Activated CD8-positive, alpha-beta memory T cell treated with anti-CD3 and anti-CD28 coated beads, Interleukin-2, amount 10 ng/mL, durations not matched to agents 7 days and 5 days (primary cell): ENCODE results near the gene SMIM1. TPM values are rescaled to one million over a fixed set of nuclear protein-coding genes. Genes with fewer than 3 reads are reported as not detected.

Experiments used
- ATAC-seq: fragments of 150-1000 bp; cut with Tn5 transposase; one replicate; pipeline ENCODE4 v1.10.0; 2021; ENCODE audit warnings: moderate library complexity
- CTCF ChIA-PET: fragments of 350-600 bp; sonication (Branson Sonifier 250); formaldehyde crosslinking; loops from one replicate; lab custom pipeline; 2021; ENCODE audit warnings: antibody characterized with exemption; lab: Charles Lee
- DNase-seq: peaks from one replicate; pipeline ENCODE4 v3.0.0-alpha.2; 2020
- H3K27ac Mint-ChIP-seq: one replicate; pipeline ENCODE4 v1.8.0; 2021; ENCODE audit warnings: mild to moderate bottlenecking, mixed read lengths
- H3K27me3 Mint-ChIP-seq: one replicate; pipeline ENCODE4 v1.8.0; 2021; ENCODE audit warnings: mixed read lengths
- H3K36me3 Mint-ChIP-seq: one replicate; pipeline ENCODE4 v1.8.0; 2021; ENCODE audit warnings: mild to moderate bottlenecking, mixed read lengths
- H3K4me1 Mint-ChIP-seq: one replicate; pipeline ENCODE4 v1.8.0; 2021; ENCODE audit warnings: mixed read lengths
- H3K4me3 Mint-ChIP-seq: one replicate; pipeline ENCODE4 v1.8.0; 2021; ENCODE audit warnings: mild to moderate bottlenecking, moderate library complexity, mixed read lengths
- H3K9me3 Mint-ChIP-seq: one replicate; pipeline ENCODE4 v1.8.0; 2022; ENCODE audit warnings: low read depth, mixed read lengths
- total RNA-seq, 2 experiments: library from RNA; stranded (reverse); gene quantifications; one replicate each; pipeline ENCODE4 v1.2.3, GENCODE V29; 2021

The SMIM1 gene
- total RNA-seq, 2 experiments from 2014 or later, result not detected

GRCh38 chr1:3771108-3772026 lies 1.2 kb upstream of the SMIM1 start:
- ATAC-seq, result no peak
- H3K27ac Mint-ChIP-seq, result no peak overlapping the region
- H3K4me3 Mint-ChIP-seq, result peak overlapping the region; percentile 45
- CTCF ChIA-PET, result no interaction called here
- no peaks in the 10 kb centered on the region for H3K9me3 Mint-ChIP-seq
- peaks cover 2% of the 10 kb centered on the region for H3K4me1 Mint-ChIP-seq
- DNase-seq, result no peak
- H3K27me3 Mint-ChIP-seq, result no peaks in the 10 kb centered on the region
- H3K36me3 Mint-ChIP-seq, result no peaks in the 10 kb centered on the region

- Mint-ChIP-seq H3K27me3 (no peaks in the 10 kb centered on the region), H3K9me3 (no peaks in the 10 kb centered on the region), H3K4me1 (peaks cover 2% of the 10 kb centered on the region), H3K4me3 (peak overlapping the region; percentile 45), H3K27ac (no peak overlapping the region), H3K36me3 (no peaks in the 10 kb centered on the region)
- CTCF ChIA-PET, result no interaction called here
- peak; percentile 93 for DNase-seq
- peak; percentile 84 for ATAC-seq
These were observed 378 bp upstream of the SMIM1 start for GRCh38 chr1:3772027-3772714.

- CTCF ChIA-PET, result interaction anchor here (1.0 to 3.9 kb wide), 2 partner anchors 22 to 29 kb away, joined by 3 to 25 read pairs; partner anchors contain the start of gene LRRC47
- Mint-ChIP-seq H3K27ac (no peak overlapping the region), H3K4me3 (no peak overlapping the region), H3K36me3 (no peaks in the 10 kb centered on the region), H3K27me3 (no peaks in the 10 kb centered on the region), H3K9me3 (no peaks in the 10 kb centered on the region), H3K4me1 (peaks cover 2% of the 10 kb centered on the region)
- DNase-seq (no peak), ATAC-seq (no peak)
These were observed 1.2 kb downstream of the SMIM1 start for GRCh38 chr1:3773572-3774275.

- no peaks in the 10 kb centered on the region for H3K36me3 Mint-ChIP-seq
- H3K27me3 Mint-ChIP-seq, result no peaks in the 10 kb centered on the region
- H3K27ac Mint-ChIP-seq, result no peak overlapping the region
- no peaks in the 10 kb centered on the region for H3K9me3 Mint-ChIP-seq
- CTCF ChIA-PET, result interaction anchor here (1.0 to 3.9 kb wide), 2 partner anchors 22 to 28 kb away, joined by 3 to 25 read pairs; partner anchors contain the start of gene LRRC47
- peaks cover 2% of the 10 kb centered on the region for H3K4me1 Mint-ChIP-seq
- DNase-seq, result no peak
- H3K4me3 Mint-ChIP-seq, result no peak overlapping the region
- ATAC-seq, result no peak
These were observed 1.9 kb downstream of the SMIM1 start for GRCh38 chr1:3774276-3774945.

- H3K36me3 Mint-ChIP-seq, result peaks cover 3% of the 10 kb centered on the region
- H3K9me3 Mint-ChIP-seq, result no peaks in the 10 kb centered on the region
- ATAC-seq (no peak), DNase-seq (no peak)
- H3K27ac Mint-ChIP-seq, result no peak overlapping the region
- H3K4me3 Mint-ChIP-seq, result no peak overlapping the region
- CTCF ChIA-PET, result interaction anchor here (3.9 kb wide), 1 partner anchor 28 kb away, joined by 25 read pairs; no protein-coding TSS in a partner anchor
- no peaks in the 10 kb centered on the region for H3K27me3 Mint-ChIP-seq
- H3K4me1 Mint-ChIP-seq, result peaks cover 2% of the 10 kb centered on the region
These were observed 2.5 kb downstream of the SMIM1 start for GRCh38 chr1:3774946-3775489.

- H3K36me3 Mint-ChIP-seq, result peaks cover 8% of the 10 kb centered on the region
These were observed 3.1 kb downstream of the SMIM1 start for GRCh38 chr1:3775490-3776230.

GRCh38 chr1:3776231-3776961 lies 3.8 kb downstream of the SMIM1 start:
- no peak for DNase-seq
- H3K4me3 Mint-ChIP-seq, result no peak overlapping the region
- H3K27ac Mint-ChIP-seq, result no peak overlapping the region
- CTCF ChIA-PET, result interaction anchor here (0.7 to 3.9 kb wide), 8 partner anchors 10 to 127 kb away, joined by 3 to 25 read pairs (median 5); partner anchors contain the start of gene LRRC47
- H3K36me3 Mint-ChIP-seq, result peaks cover 10% of the 10 kb centered on the region
- H3K9me3 Mint-ChIP-seq, result no peaks in the 10 kb centered on the region
- H3K27me3 Mint-ChIP-seq, result no peaks in the 10 kb centered on the region
- no peak for ATAC-seq
- H3K4me1 Mint-ChIP-seq, result peaks cover 2% of the 10 kb centered on the region

More at GRCh38 chr1:3775490-3776230, 3.1 kb downstream of the SMIM1 start:
- H3K4me3 Mint-ChIP-seq, result no peak overlapping the region
- peaks cover 2% of the 10 kb centered on the region for H3K4me1 Mint-ChIP-seq
- DNase-seq, result peak; percentile 55
- CTCF ChIA-PET, result interaction anchor here (0.7 to 3.9 kb wide), 8 partner anchors 10 to 127 kb away, joined by 3 to 25 read pairs (median 5); partner anchors contain the start of gene LRRC47
- H3K27me3 Mint-ChIP-seq, result no peaks in the 10 kb centered on the region
- H3K9me3 Mint-ChIP-seq, result no peaks in the 10 kb centered on the region
- peak; percentile 36 for ATAC-seq
- no peak overlapping the region for H3K27ac Mint-ChIP-seq

GRCh38 chr1:3777078-3777547 lies 4.6 kb downstream of the SMIM1 start:
- ATAC-seq, result no peak
- no peaks in the 10 kb centered on the region for H3K27me3 Mint-ChIP-seq
- H3K36me3 Mint-ChIP-seq, result peaks cover 14% of the 10 kb centered on the region
- no peaks in the 10 kb centered on the region for H3K9me3 Mint-ChIP-seq
- no peak overlapping the region for H3K4me3 Mint-ChIP-seq
- DNase-seq, result no peak
- CTCF ChIA-PET, result interaction anchor here (1.6 to 3.9 kb wide), 2 partner anchors 19 to 26 kb away, joined by 10 to 25 read pairs; partner anchors contain the start of gene LRRC47
- H3K27ac Mint-ChIP-seq, result no peak overlapping the region
- H3K4me1 Mint-ChIP-seq, result peaks cover 2% of the 10 kb centered on the region

- no peak overlapping the region for H3K4me3 Mint-ChIP-seq
- DNase-seq, result no peak
- H3K9me3 Mint-ChIP-seq, result no peaks in the 10 kb centered on the region
- ATAC-seq, result no peak
- peaks cover 18% of the 10 kb centered on the region for H3K36me3 Mint-ChIP-seq
- CTCF ChIA-PET, result interaction anchor here (0.7 kb wide), 1 partner anchor 129 kb away, joined by 4 read pairs; no protein-coding TSS in a partner anchor
- H3K27me3 Mint-ChIP-seq, result no peaks in the 10 kb centered on the region
- H3K27ac Mint-ChIP-seq, result no peak overlapping the region
- peaks cover 2% of the 10 kb centered on the region for H3K4me1 Mint-ChIP-seq
These were observed 5.4 kb downstream of the SMIM1 start for GRCh38 chr1:3777647-3778589.

GRCh38 chr1:3778590-3779264 lies 6.2 kb downstream of the SMIM1 start:
- CTCF ChIA-PET, result interaction anchor here (0.7 kb wide), 1 partner anchor 128 kb away, joined by 4 read pairs; no protein-coding TSS in a partner anchor

More at GRCh38 chr1:3778590-3779264, 6.2 kb downstream of the SMIM1 start:
- peaks cover 2% of the 10 kb centered on the region for H3K4me1 Mint-ChIP-seq
- no peak overlapping the region for H3K4me3 Mint-ChIP-seq
- DNase-seq (no peak), ATAC-seq (no peak)
- peaks cover 18% of the 10 kb centered on the region for H3K36me3 Mint-ChIP-seq
- no peaks in the 10 kb centered on the region for H3K9me3 Mint-ChIP-seq
- H3K27ac Mint-ChIP-seq, result no peak overlapping the region
- H3K27me3 Mint-ChIP-seq, result no peaks in the 10 kb centered on the region
